LHCN-M2 (cell line): ENCODE data around the gene TMEM255A. TPM values are rescaled to one million over a fixed set of nuclear protein-coding genes. Genes with fewer than 3 reads are reported as not detected.

Source experiments
- DNase-seq: peaks from one replicate; pipeline ENCODE4 v3.0.0-alpha.2; 2012; ENCODE audit warnings: low read depth
- total RNA-seq: library from RNA; depleted of rRNA; stranded (reverse); fragments of >200 nt; gene quantifications from 2 replicates; pipeline ENCODE4 v1.2.3, GENCODE V29; 2014

Gene TMEM255A
- total RNA-seq, 1 experiment from 2014 or later = 0.17 TPM

DNA sequence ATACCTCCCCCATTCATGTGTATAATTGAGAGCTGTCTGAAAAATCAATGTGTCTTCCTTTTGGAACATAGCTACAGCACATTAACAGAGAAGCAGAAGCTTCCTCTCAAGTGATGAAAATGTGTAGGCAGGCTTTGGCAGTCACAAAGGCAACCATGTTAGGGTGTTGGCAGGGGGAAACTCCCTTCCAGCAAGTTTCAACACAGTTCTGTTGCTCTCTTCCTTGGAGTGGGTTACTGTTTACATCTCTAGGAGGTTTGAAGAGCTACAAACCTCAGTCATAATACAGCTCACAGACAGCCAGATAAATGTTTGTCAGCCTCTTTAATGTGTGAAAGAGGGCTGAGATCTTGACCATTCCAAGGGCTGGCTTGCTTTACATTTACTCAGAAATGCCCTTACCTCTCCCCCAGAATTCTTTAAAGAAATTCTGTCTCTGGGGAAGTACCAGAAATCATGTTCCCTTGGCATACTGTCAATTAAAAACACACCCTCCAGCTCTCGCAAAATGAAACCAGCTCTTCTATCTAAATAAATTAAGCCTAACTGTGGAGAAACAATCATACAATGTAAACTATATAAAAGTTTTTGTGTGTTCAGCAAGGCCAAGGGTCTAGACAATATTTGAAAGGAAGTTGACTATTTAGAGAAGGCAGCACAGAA, 41.8 kb downstream of the TMEM255A start:
- DNase-seq = no peak

DNA sequence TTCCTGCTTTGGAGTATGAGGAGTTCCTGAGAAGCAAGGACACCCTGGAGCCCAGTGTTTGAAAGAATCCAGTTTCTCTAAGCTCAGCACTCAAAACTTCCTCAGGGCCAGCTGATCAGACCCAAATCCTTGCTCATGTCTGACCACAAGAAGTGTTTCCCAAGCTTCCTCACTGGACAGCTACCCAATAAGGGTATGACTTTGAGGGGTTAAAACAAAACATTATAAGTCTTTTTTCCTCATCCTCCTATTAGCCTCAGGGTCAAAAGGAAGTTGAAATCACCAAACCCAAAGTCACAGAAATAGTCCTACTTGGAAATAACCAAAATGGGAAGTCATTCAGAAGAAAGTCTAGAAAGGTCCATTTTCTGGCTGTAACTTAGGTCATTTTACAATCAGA, 46.9 kb downstream of the TMEM255A start:
- no peak for DNase-seq

GRCh38 chrX:120262859-120263708, 48.2 kb downstream of the TMEM255A start:
- DNase-seq = no peak

DNA sequence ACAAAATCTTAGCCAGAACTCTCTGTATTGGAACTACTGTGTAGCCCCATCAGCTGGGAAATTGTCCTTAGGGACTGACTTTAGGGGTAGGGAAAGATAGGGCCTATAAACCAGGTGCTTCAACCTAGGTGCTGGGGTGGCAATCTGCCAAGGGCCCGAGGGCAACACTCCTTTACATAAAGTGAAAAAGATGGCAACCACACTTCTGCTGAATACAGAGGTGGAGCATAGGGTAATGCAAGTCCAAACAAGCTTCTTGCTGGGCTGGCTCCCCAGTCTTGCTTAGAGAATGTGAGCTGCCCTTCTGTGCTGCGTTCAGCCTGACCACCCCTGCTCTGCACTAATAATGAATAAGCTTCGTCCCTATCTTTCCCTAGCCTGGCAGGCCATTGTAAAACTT, 50.9 kb downstream of the TMEM255A start:
- no peak for DNase-seq

DNA sequence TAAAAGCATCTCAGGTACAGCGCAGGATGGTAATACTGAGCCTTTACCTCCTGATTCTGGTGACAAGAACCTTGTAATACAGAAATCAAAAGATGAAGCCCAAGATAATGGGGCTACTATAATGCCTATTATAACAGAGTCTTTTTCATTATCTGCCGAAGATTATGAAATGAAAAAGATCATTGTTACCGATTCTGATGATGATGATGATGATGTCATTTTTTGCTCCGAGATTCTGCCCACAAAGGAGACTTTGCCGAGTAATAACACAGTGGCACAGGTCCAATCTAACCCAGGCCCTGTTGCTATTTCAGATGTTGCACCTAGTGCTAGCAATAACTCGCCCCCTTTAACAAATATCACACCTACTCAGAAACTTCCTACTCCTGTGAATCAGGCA, 57.5 kb downstream of the TMEM255A start:
- no peak for DNase-seq

DNA sequence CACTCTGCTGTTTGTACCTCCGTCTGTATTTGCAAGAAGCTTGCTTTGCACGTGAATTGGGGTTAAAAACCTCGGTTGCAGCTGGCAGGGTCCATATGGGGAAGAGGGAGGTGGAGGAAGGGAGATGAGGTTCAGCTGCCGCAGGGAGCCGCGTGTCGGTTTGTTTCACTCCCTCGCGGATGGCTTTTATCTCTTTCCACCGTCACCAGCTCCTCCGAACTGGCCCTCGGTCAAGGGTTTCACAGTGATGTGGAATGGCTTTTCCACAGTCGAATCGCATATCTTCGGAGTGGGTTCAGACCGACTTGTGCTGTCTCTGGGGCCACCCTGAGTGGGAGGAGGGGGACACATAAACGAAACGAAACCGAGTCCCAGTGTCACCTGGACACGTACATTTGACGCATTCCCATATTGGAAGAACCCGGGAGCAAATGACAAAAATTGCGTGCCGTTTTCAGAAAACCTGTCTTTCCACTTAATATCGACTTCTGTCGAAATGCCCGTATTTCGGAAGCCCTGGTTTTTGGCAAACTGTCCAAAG, 59.7 kb downstream of the TMEM255A start:
- peak; percentile 17 for DNase-seq

DNA sequence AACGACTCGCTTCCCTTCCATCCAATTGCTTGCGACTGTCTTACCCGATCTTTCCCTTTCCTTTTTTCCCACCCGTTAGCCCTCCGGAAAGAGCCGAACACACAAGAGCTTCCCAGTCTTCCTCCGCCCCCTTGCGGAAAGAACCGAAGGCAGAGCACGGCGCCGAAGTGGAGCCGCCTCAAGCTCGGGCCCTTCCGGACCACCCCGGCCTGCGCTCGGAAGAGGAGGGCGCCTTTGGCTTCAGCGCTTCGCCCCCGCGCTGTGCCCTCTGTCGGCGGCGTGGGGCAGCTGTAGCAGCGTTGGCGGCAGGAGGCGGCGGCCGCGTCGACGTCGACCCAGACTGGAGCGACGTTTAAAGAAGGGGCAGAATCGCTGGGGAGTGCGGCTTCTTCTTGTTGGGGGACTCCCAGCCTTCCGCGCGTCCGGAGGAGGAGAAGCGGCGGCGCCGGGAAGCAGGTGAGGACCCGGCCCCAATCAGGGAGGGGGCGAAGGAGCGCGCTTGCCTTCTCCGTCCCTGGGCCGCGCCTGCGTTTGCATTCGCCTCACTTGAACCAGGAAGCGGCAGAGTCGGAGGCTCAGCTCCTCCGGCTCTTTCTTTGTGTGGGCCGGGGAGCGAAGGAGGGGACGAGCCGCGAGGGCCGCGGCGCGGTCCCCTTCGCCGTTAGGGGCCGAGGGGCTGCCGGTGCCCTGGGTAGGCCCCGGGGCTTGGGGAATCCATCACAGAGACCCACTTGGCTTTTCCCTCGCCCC, 60.6 kb downstream of the TMEM255A start, which contains the start of gene ZBTB33:
TSS of gene ZBTB33 (plus strand) at position 291 of the 750 bp plus-strand sequence. CDS start 2,604 bp downstream, outside the sequence.
- DNase-seq = peak; percentile 92

DNA sequence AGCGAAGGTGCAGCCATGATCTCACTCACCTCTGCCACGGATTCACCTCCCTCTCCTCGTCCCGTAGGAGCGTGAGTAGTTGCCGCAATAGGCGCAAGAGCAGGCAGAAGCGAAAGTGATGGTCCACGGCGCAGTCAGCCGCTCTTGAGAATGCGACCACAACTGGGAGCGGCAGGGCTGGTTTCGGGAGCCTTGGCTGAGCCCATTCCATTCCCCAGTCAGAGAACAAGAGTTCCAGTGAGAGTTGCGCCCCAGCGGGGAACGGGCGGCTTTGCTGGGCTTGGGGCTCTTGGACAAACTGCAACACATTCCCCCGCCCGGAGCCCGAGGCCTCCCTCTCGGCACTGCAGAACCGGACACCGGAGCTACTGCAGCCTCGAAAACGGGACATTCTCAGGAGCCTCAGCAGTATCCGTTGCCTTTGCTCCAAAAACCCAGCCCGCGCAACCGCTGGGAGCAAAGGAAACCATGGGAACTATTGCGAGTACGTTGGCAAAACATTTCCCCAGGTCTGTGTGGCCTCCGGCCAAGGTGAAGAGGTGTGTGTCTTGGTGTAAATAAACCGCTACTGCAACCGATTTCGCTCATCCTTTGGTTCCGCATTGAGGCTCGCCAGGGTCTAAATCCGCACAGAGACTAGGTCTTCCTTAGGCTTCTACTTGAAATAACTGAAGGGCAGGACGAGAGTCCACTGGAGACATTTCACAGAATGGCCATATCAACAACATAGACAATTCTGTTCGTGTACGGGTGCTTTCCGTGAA, 66.3 kb downstream of the TMEM255A start:
- DNase-seq = peak; percentile 74

DNA sequence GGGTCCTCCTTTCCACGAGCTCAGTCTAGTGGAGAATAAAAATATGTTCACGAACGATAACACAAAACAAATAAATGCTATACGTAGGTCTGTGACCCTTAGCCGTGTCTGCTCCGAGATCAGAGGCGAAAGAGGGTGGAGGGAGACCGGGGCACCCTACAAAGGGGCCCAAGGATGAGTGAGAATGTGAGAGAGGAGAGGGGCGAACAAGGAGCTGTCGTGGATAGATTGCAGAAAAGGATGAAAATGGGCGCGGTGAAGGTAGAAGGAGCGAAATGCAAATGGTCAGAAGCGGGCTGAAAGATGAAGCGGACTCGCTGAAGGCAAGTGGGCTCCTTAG, 66.9 kb downstream of the TMEM255A start:
- no peak for DNase-seq

GRCh38 chrX:120242813-120243212, 68.4 kb downstream of the TMEM255A start:
- DNase-seq = no peak

- no peak for DNase-seq
These were observed 72.3 kb downstream of the TMEM255A start for GRCh38 chrX:120238933-120239332.

GRCh38 chrX:120236687-120237479, 74.4 kb downstream of the TMEM255A start:
- DNase-seq = no peak

DNA sequence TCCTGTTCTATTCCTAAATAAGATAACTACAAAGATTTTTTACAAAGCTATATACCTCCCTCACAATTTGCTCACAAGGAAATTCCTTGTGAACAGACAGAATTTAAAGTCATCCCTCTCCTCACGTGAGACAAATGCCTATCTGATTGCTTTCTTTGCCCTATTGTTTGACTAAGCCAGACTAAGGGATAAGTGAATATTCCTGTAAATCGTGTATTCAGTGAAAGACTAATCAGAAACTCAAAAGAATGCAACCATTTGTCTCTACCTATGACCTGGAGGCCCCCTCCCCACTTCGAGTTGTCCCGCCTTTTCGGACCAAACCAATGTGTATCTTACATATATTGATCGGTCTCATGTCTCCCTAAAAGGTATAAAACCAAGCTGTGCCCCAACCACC, 76.0 kb downstream of the TMEM255A start:
- no peak for DNase-seq

DNA sequence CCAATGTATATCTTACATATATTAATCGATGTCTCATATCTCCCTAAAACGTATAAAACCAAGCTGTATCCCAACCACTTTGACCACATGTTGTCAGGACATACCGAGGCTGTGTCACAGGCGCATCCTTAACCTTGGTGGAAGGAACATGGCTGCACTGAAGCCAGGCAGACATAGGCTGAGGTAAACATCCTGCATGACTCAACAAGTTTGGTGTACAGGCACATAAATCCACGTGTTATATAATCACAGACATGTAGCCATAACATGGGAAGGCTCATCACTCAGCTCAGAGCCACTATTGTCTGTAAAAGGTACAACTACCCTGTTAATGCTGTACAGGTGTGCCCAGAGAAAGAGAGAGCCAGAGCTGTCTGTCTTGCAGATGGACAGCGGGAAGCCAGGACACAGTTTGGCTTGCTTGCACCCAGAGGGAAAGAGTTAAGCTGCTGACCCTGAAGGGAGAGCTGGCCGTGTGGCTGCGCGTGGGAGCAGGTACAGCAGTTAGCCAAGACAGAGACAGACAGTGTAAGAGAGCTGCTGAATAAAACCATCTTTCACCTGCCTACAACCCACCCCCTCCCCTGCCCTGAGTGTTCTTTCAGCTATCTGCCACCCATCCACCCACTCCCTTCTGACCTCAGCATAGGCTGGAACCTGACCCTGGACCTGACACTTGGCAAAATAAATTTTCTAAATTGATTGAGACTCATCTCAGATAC, 82.9 kb downstream of the TMEM255A start:
- DNase-seq = no peak

GRCh38 chrX:120224388-120224787, 86.9 kb downstream of the TMEM255A start:
- no peak for DNase-seq

- DNase-seq = no peak
These were observed 87.9 kb downstream of the TMEM255A start for GRCh38 chrX:120223374-120223773.

- DNase-seq = peak; percentile 43
These were observed 97.6 kb downstream of the TMEM255A start for GRCh38 chrX:120213438-120214265.
